HepG2 (cell line): ENCODE data around the gene SQSTM1. TPM values are rescaled to one million over a fixed set of nuclear protein-coding genes. Genes with fewer than 3 reads are reported as not detected.

ENCODE experiments used
- CHD4 ChIP-seq: fragments of 200-600 bp; sonication (generic); IDR thresholded peaks from 2 replicates; pipeline ENCODE4 v1.7.0; 2017; ENCODE audit warnings: mild to moderate bottlenecking, low read length, borderline replicate concordance
- FOXP4 ChIP-seq: sonication (generic); formaldehyde crosslinking; IDR thresholded peaks from 2 replicates; pipeline ENCODE4 v1.4.0; 2020; ENCODE audit warnings: missing genetic modification reagents
- HES4 ChIP-seq: sonication (generic); formaldehyde crosslinking; IDR thresholded peaks from 2 replicates; pipeline ENCODE4 v1.9.0; 2021; ENCODE audit warnings: mild to moderate bottlenecking, missing genetic modification reagents, borderline replicate concordance
- HNRNPK ChIP-seq: fragments of 200-400 bp; formaldehyde crosslinking; IDR thresholded peaks from 2 replicates; pipeline ENCODE4 v1.6.1; 2018; ENCODE audit warnings: low read length, low read depth, moderate library complexity, mild to moderate bottlenecking; ENCODE audit not compliant: poor library complexity, severe bottlenecking
- IRF9 ChIP-seq: sonication (generic); formaldehyde crosslinking; IDR thresholded peaks from 2 replicates; pipeline ENCODE4 v1.8.0; 2022; ENCODE audit warnings: missing genetic modification reagents, mild to moderate bottlenecking, borderline replicate concordance
- KDM5A ChIP-seq: fragments of 200-600 bp; sonication (generic); IDR thresholded peaks from 2 replicates; pipeline ENCODE4 v1.7.0; 2018; ENCODE audit warnings: antibody characterized with exemption, mild to moderate bottlenecking, low read length, borderline replicate concordance
- KLF16 ChIP-seq, 2 experiments: sonication (generic) in 1 of 2; formaldehyde crosslinking in 1 of 2; IDR thresholded peaks; 2 replicates each; pipeline versions ENCODE4 v1.6.1 to v1.8.0; 2016 to 2023; ENCODE audit warnings: missing genetic modification reagents in 2 of 2, missing compliant biosample characterization in 1 of 2
- MAF1 ChIP-seq: sonication (generic); formaldehyde crosslinking; IDR thresholded peaks from 2 replicates; pipeline ENCODE4 v1.5.0; 2020; ENCODE audit warnings: missing genetic modification reagents, borderline replicate concordance
- NCOA5 ChIP-seq: sonication (generic); formaldehyde crosslinking; IDR thresholded peaks from 2 replicates; pipeline ENCODE4 v1.4.0; 2020; ENCODE audit warnings: missing genetic modification reagents
- NR2F2 ChIP-seq: IDR thresholded peaks from 2 replicates; pipeline ENCODE4 v1.6.1; 2012; ENCODE audit warnings: low read depth, inconsistent platforms, borderline replicate concordance
- POLR2G ChIP-seq: fragments of 200-400 bp; formaldehyde crosslinking; IDR thresholded peaks from 2 replicates; pipeline ENCODE4 v1.6.1; 2018; ENCODE audit warnings: mild to moderate bottlenecking, low read depth, low read length, moderate library complexity
- RBM39 ChIP-seq: fragments of 200-400 bp; formaldehyde crosslinking; IDR thresholded peaks from one replicate; pipeline ENCODE4 v1.6.1; 2018; ENCODE audit warnings: antibody characterized with exemption, mild to moderate bottlenecking, low read depth, low read length; ENCODE audit not compliant: poor library complexity, severe bottlenecking
- STAG1 ChIP-seq: sonication (generic); formaldehyde crosslinking; IDR thresholded peaks from 2 replicates; pipeline ENCODE4 v1.4.0; 2020; ENCODE audit warnings: missing genetic modification reagents
- ZEB1 ChIP-seq: IDR thresholded peaks from 2 replicates; pipeline ENCODE4 v1.6.1; 2012; ENCODE audit warnings: mild to moderate bottlenecking, low read depth, inconsistent platforms; ENCODE audit not compliant: insufficient replicate concordance
- ZMYM3 ChIP-seq: sonication (generic); formaldehyde crosslinking; IDR thresholded peaks from 2 replicates; pipeline ENCODE4 v1.5.1; 2020; ENCODE audit warnings: mild to moderate bottlenecking, missing genetic modification reagents
- ZNF142 ChIP-seq: sonication (generic); formaldehyde crosslinking; IDR thresholded peaks from 2 replicates; pipeline ENCODE4 v1.4.0; 2020; ENCODE audit warnings: missing genetic modification reagents
- ZNF331 ChIP-seq: sonication (generic); formaldehyde crosslinking; IDR thresholded peaks from 2 replicates; pipeline ENCODE4 v1.4.0; 2020; ENCODE audit warnings: missing genetic modification reagents
- ZNF350 ChIP-seq: sonication (generic); formaldehyde crosslinking; IDR thresholded peaks from 2 replicates; pipeline ENCODE4 v1.4.0; 2020; ENCODE audit warnings: mild to moderate bottlenecking, low read depth, missing genetic modification reagents, borderline replicate concordance
- ZNF674 ChIP-seq: sonication (generic); formaldehyde crosslinking; IDR thresholded peaks from 2 replicates; pipeline ENCODE4 v1.5.0; 2020; ENCODE audit warnings: low read depth, mild to moderate bottlenecking, missing genetic modification reagents
- ZNF841 ChIP-seq: sonication (generic); formaldehyde crosslinking; IDR thresholded peaks from 2 replicates; pipeline ENCODE4 v1.8.1; 2023; ENCODE audit warnings: missing genetic modification reagents, borderline replicate concordance
- polyA plus RNA-seq, 8 experiments: library from polyadenylated mRNA; depleted of rRNA in 3 of 8; stranded (reverse) in 7 of 8; unstranded in 1 of 8; fragments of >200 nt; fragmentation: Illumina TruSeq in 4 of 8; extraction: Trizol in 4 of 8; gene quantifications; 2 replicates each; pipeline versions ENCODE4 v1.2.1 to v1.2.3, GENCODE V29; 2011 to 2016; ENCODE audit warnings: low read depth in 4 of 8, missing spikeins in 1 of 8, mixed read lengths in 1 of 8; ENCODE audit not compliant: insufficient read depth in 1 of 8
- total RNA-seq, 5 experiments: library from RNA; depleted of rRNA; stranded (reverse); fragments of >200 nt; fragmentation: Illumina TruSeq; extraction: Trizol; gene quantifications; 2 replicates each; pipeline ENCODE4 v1.2.3, GENCODE V29; 2016; ENCODE audit warnings: low read depth in 1 of 5

Gene SQSTM1
- total and polyA plus RNA-seq, 2 of the 13 experiments (the other 11 are each of a cell fraction or from before 2014, with no cell fraction given): 90.9 to 160 TPM

- TF ChIP-seq POLR2G (peak; percentile 3; the same call in 1 of the 2 replicates), FOXP4 (CRISPR knock-in tag) (no peak), ZNF331 (CRISPR knock-in tag) (no peak), ZNF142 (no peak), CHD4 (no peak), RBM39 (no peak), ZNF350 (CRISPR knock-in tag) (no peak), KDM5A (no peak), ZNF841 (CRISPR knock-in tag) (no peak), NCOA5 (CRISPR knock-in tag) (no peak), KLF16 (CRISPR knock-in tag; IDR thresholded peaks at IDR 0.05) (no peak), NR2F2 (no peak), MAF1 (CRISPR knock-in tag) (no peak), HNRNPK (peak; percentile 67), ZNF674 (CRISPR knock-in tag) (0 out of 2 replicates have a peak, but pooled peaks have one; percentile 20), HES4 (CRISPR knock-in tag) (no peak), ZMYM3 (CRISPR knock-in tag) (no peak), STAG1 (no peak), ZEB1 (no peak), IRF9 (peak; percentile 48; the same call in 1 of the 2 replicates)
Measured at GRCh38 chr5:179795049-179795862, 25.4 kb upstream of the SQSTM1 start (continued).
